ENCODE results near the gene KBTBD2. TPM values are rescaled to one million over a fixed set of nuclear protein-coding genes. Genes with fewer than 3 reads are reported as not detected.
A peak's percentile ranks its signal among the peaks of the same experiment; 100 is the strongest.
"Not testable (repeated sequence)": the region's sequence is repeated elsewhere in the genome, so short reads cannot be mapped to it uniquely, and the experiment has no call there.

Gene KBTBD2
- polyA plus RNA-seq: 10 to 100 TPM; 31.3 to 79.2 (median 51.1) TPM

GRCh38 chr7:32891043-32891799, at the start of gene KBTBD2:
Gene KBTBD2, minus strand, starts transcription at chr7:32891760. Its CDS starts 12,156 bp downstream, at chr7:32879604.
- Mint-ChIP-seq H3K4me3 (peak within 1 kb of the TSS; percentile 99 to 100 (median 99)), H3K9me3 (no peaks in the 10 kb centered on the region), H3K27me3 (ENCODE audit: low read depth in 3 of 3) (peaks cover 19 to 38% (median 24%) of the 10 kb centered on the region in 3 donors), H3K4me1 (peaks cover 63 to 68% of the 10 kb centered on the region in 2 donors), H3K36me3 (peaks cover 0 to 4% (median 3%) of the 10 kb centered on the region in 3 donors), H3K27ac (peak within 1 kb of the TSS; percentile 100)
- DNase-seq: peak; percentile 93 to 95 (median 94)

- Mint-ChIP-seq H3K36me3 (no peaks in the 10 kb centered on the region), H3K27ac (peak overlapping the region in 1 of 6 donors; percentile 55), H3K4me1 (peaks cover 10 to 20% of the 10 kb centered on the region in 2 donors), H3K27me3 (ENCODE audit: low read depth in 3 of 3) (peaks cover 0 to 3% (median 0%) of the 10 kb centered on the region in 3 donors), H3K4me3 (peak overlapping the region; percentile 89 to 98 (median 93)), H3K9me3 (no peaks in the 10 kb centered on the region)
- DNase-seq: no peak
Measured at GRCh38 chr7:32941181-32941580, 49.6 kb upstream of the KBTBD2 start.

GRCh38 chr7:32937344-32938174, 46.0 kb upstream of the KBTBD2 start:
- DNase-seq: no peak
- Mint-ChIP-seq H3K27me3 (ENCODE audit: low read depth in 3 of 3) (peaks cover 0 to 2% (median 0%) of the 10 kb centered on the region in 3 donors), H3K27ac (peak overlapping the region in 1 of 6 donors; percentile 31), H3K9me3 (no peaks in the 10 kb centered on the region), H3K36me3 (no peaks in the 10 kb centered on the region), H3K4me3 (no peak overlapping the region), H3K4me1 (peaks cover 10 to 20% of the 10 kb centered on the region in 2 donors)

- H3K36me3 Mint-ChIP-seq: peaks cover 0 to 1% (median 0%) of the 10 kb centered on the region in 3 donors
- no peak overlapping the region for H3K4me3 Mint-ChIP-seq
- no peak for DNase-seq
- peaks cover 0 to 2% (median 0%) of the 10 kb centered on the region in 3 donors for H3K27me3 Mint-ChIP-seq (ENCODE audit: low read depth in 3 of 3)
- no peak overlapping the region for H3K27ac Mint-ChIP-seq
- no peaks in the 10 kb centered on the region for H3K9me3 Mint-ChIP-seq
- H3K4me1 Mint-ChIP-seq: peaks cover 4 to 12% of the 10 kb centered on the region in 2 donors
Measured at GRCh38 chr7:32936689-32937088, 45.1 kb upstream of the KBTBD2 start.

GRCh38 chr7:32935558-32935957, 44.0 kb upstream of the KBTBD2 start:
- Mint-ChIP-seq H3K27me3 (ENCODE audit: low read depth in 3 of 3) (peaks cover 0 to 2% (median 0%) of the 10 kb centered on the region in 3 donors), H3K27ac (no peak overlapping the region), H3K9me3 (no peaks in the 10 kb centered on the region), H3K4me1 (peaks cover 0 to 7% of the 10 kb centered on the region in 2 donors), H3K36me3 (peaks cover 0 to 4% (median 4%) of the 10 kb centered on the region in 3 donors), H3K4me3 (no peak overlapping the region)
- no peak for DNase-seq

GRCh38 chr7:32930378-32930777, 38.8 kb upstream of the KBTBD2 start:
- peaks cover 0 to 3% (median 2%) of the 10 kb centered on the region in 3 donors for H3K27me3 Mint-ChIP-seq (ENCODE audit: low read depth in 3 of 3)
- no peaks in the 10 kb centered on the region for H3K9me3 Mint-ChIP-seq
- no peak for DNase-seq
- H3K4me1 Mint-ChIP-seq: no peaks in the 10 kb centered on the region
- peaks cover 12 to 30% (median 20%) of the 10 kb centered on the region in 3 donors for H3K36me3 Mint-ChIP-seq
- no peak overlapping the region for H3K27ac Mint-ChIP-seq
- no peak overlapping the region for H3K4me3 Mint-ChIP-seq

GRCh38 chr7:32929430-32930143, 38.0 kb upstream of the KBTBD2 start:
- Mint-ChIP-seq H3K36me3 (peaks cover 12 to 34% (median 20%) of the 10 kb centered on the region in 3 donors), H3K4me3 (no peak overlapping the region), H3K4me1 (no peaks in the 10 kb centered on the region), H3K27me3 (ENCODE audit: low read depth in 3 of 3) (peaks cover 0 to 3% (median 2%) of the 10 kb centered on the region in 3 donors), H3K9me3 (no peaks in the 10 kb centered on the region), H3K27ac (no peak overlapping the region)
- DNase-seq: no peak

GRCh38 chr7:32928785-32929298, 37.3 kb upstream of the KBTBD2 start:
- Mint-ChIP-seq H3K4me3 (no peak overlapping the region), H3K4me1 (no peaks in the 10 kb centered on the region), H3K27ac (no peak overlapping the region)

GRCh38 chr7:32921896-32922295, 30.3 kb upstream of the KBTBD2 start:
- Mint-ChIP-seq H3K4me1 (no peaks in the 10 kb centered on the region), H3K27ac (peak overlapping the region in 2 of 6 donors; percentile 1 to 45), H3K27me3 (ENCODE audit: low read depth in 3 of 3) (no peaks in the 10 kb centered on the region), H3K36me3 (peaks cover 13 to 30% (median 19%) of the 10 kb centered on the region in 3 donors), H3K9me3 (no peaks in the 10 kb centered on the region), H3K4me3 (no peak overlapping the region)
- no peak for DNase-seq

More at GRCh38 chr7:32928785-32929298, 37.3 kb upstream of the KBTBD2 start:
- DNase-seq: no peak
- H3K9me3 Mint-ChIP-seq: no peaks in the 10 kb centered on the region
- peaks cover 12 to 38% (median 20%) of the 10 kb centered on the region in 3 donors for H3K36me3 Mint-ChIP-seq
- peaks cover 0 to 3% (median 2%) of the 10 kb centered on the region in 3 donors for H3K27me3 Mint-ChIP-seq (ENCODE audit: low read depth in 3 of 3)

- not testable (repeated sequence) for H3K27me3 Mint-ChIP-seq (ENCODE audit: low read depth in 3 of 3); DNase-seq; H3K4me3 Mint-ChIP-seq; H3K9me3 Mint-ChIP-seq
- Mint-ChIP-seq H3K4me1 (peaks cover 14 to 18% of the 10 kb centered on the region in 2 donors), H3K36me3 (peaks cover 14 to 22% (median 21%) of the 10 kb centered on the region in 3 donors), H3K27ac (peak overlapping the region in 1 of 6 donors; percentile 49)
Measured at GRCh38 chr7:32916994-32917393, 25.4 kb upstream of the KBTBD2 start.

- no peaks in the 10 kb centered on the region for H3K9me3 Mint-ChIP-seq
- H3K4me3 Mint-ChIP-seq: no peak overlapping the region
- no peak for DNase-seq
- peak overlapping the region in 1 of 6 donors; percentile 4 for H3K27ac Mint-ChIP-seq
- H3K36me3 Mint-ChIP-seq: peaks cover 10 to 20% (median 15%) of the 10 kb centered on the region in 3 donors
- peaks cover 0 to 2% (median under 1%) of the 10 kb centered on the region in 3 donors for H3K27me3 Mint-ChIP-seq (ENCODE audit: low read depth in 3 of 3)
- H3K4me1 Mint-ChIP-seq: peaks cover 14 to 18% of the 10 kb centered on the region in 2 donors
Measured at GRCh38 chr7:32916006-32916405, 24.4 kb upstream of the KBTBD2 start.

- peak in 1 of 3 donors; percentile 14 for DNase-seq
- H3K36me3 Mint-ChIP-seq: peaks cover 10 to 20% (median 15%) of the 10 kb centered on the region in 3 donors
- H3K9me3 Mint-ChIP-seq: no peaks in the 10 kb centered on the region
- H3K4me3 Mint-ChIP-seq: no peak overlapping the region
- peaks cover 0 to 2% (median 2%) of the 10 kb centered on the region in 3 donors for H3K27me3 Mint-ChIP-seq (ENCODE audit: low read depth in 3 of 3)
- peak overlapping the region in 3 of 6 donors; percentile 44 to 67 (median 63) for H3K27ac Mint-ChIP-seq
- H3K4me1 Mint-ChIP-seq: peaks cover 14 to 18% of the 10 kb centered on the region in 2 donors
Measured at GRCh38 chr7:32915041-32915536, 23.5 kb upstream of the KBTBD2 start.

GRCh38 chr7:32914184-32914583, 22.6 kb upstream of the KBTBD2 start:
- Mint-ChIP-seq H3K36me3 (peaks cover 10 to 20% (median 15%) of the 10 kb centered on the region in 3 donors), H3K4me1 (peaks cover 14 to 18% of the 10 kb centered on the region in 2 donors), H3K4me3 (peak overlapping the region in 1 of 5 donors; percentile 15), H3K27me3 (ENCODE audit: low read depth in 3 of 3) (peaks cover 0 to 2% (median 2%) of the 10 kb centered on the region in 3 donors), H3K27ac (peak overlapping the region in 2 of 6 donors; percentile 30 to 72), H3K9me3 (no peaks in the 10 kb centered on the region)
- no peak for DNase-seq

Data from immature natural killer cell (primary cell).